Omental fat pad (tissue), 4 donors: ENCODE measurements around the gene DUSP8. TPM values are rescaled to one million over a fixed set of nuclear protein-coding genes. Genes with fewer than 3 reads are reported as not detected.
A peak's percentile ranks its signal among the peaks of the same experiment; 100 is the strongest.

ENCODE experiments used
- ATAC-seq: fragments of 150-250 bp; one replicate; pipeline ENCODE4 v1.9.1; 2016; ENCODE audit warnings: mild to moderate bottlenecking, moderate library complexity; ENCODE audit not compliant: low FRiP score
- DNase-seq: peaks from one replicate; pipeline ENCODE4 v3.0.0-alpha.2; 2019; ENCODE audit warnings: low spot score
- CTCF ChIP-seq, 3 donors: fragments of 450-650 bp; IDR thresholded peaks; one replicate each; pipeline ENCODE4 v1.5.1; 2016 to 2017; ENCODE audit warnings: antibody characterized with exemption in 3 of 3, mild to moderate bottlenecking in 3 of 3, moderate library complexity in 2 of 3
- total RNA-seq, 4 donors: library from RNA; depleted of rRNA; stranded (reverse); fragments of >200 nt; gene quantifications; one replicate each; pipeline ENCODE4 v1.1.0, GENCODE V29; 2016

Gene DUSP8
- total RNA-seq, 4 donors from 2014 or later = 0.47 to 5.6 (median 4.0) TPM

GRCh38 chr11:1574933-1575242 lies 2.8 kb upstream of the DUSP8 start:
- DNase-seq = no peak
- TF ChIP-seq CTCF (IDR thresholded peaks at IDR 0.05) = no peak
- ATAC-seq = no peak

- no peak for DNase-seq
- TF ChIP-seq CTCF (IDR thresholded peaks at IDR 0.05) = peak in 2 of 3 donors; percentile 52 to 79
- no peak for ATAC-seq
Observed at GRCh38 chr11:1574238-1574932, 2.3 kb upstream of the DUSP8 start.

- TF ChIP-seq CTCF (IDR thresholded peaks at IDR 0.05) = no peak
- no peak for DNase-seq
- no peak for ATAC-seq
Observed at GRCh38 chr11:1573903-1574237, 1.8 kb upstream of the DUSP8 start.

GRCh38 chr11:1573077-1573902 lies 1.2 kb upstream of the DUSP8 start:
- no peak for ATAC-seq
- no peak for TF ChIP-seq CTCF (IDR thresholded peaks at IDR 0.05)
- DNase-seq = no peak

GRCh38 chr11:1571760-1572196 lies 293 bp downstream of the DUSP8 start:
- TF ChIP-seq CTCF (IDR thresholded peaks at IDR 0.05) = no peak

GRCh38 chr11:1570896-1571759 lies 943 bp downstream of the DUSP8 start:
- DNase-seq (no peak), ATAC-seq (no peak)
- no peak for TF ChIP-seq CTCF (IDR thresholded peaks at IDR 0.05)

More at GRCh38 chr11:1571760-1572196, 293 bp downstream of the DUSP8 start:
- ATAC-seq (no peak), DNase-seq (no peak)
